ENCODE measurements around the gene VPS25. TPM values are rescaled to one million over a fixed set of nuclear protein-coding genes. Genes with fewer than 3 reads are reported as not detected.
"Not testable (repeated sequence)": the region's sequence is repeated elsewhere in the genome, so short reads cannot be mapped to it uniquely, and the experiment has no call there.

The VPS25 gene
- polyA plus RNA-seq, 1 donor from 2014 or later, result 133 TPM

GRCh38 chr17:42725143-42725542, 48.1 kb upstream of the VPS25 start:
- Histone ChIP-seq H3K36me3 (ENCODE audit: insufficient read depth, low read length) (peaks cover 2% of the 10 kb centered on the region), H3F3A (ENCODE audit: insufficient read depth, low read length, poor library complexity, severe bottlenecking) (no peaks in the 10 kb centered on the region), H3K27ac (ENCODE audit: low read length) (no peak overlapping the region), H3K9me2 (ENCODE audit: insufficient read depth, low read length) (no peaks in the 10 kb centered on the region), H3K27me3 (ENCODE audit: insufficient read depth, low read depth, low read length) (no peaks in the 10 kb centered on the region), H2AFZ (ENCODE audit: low read depth, low read length) (no peak overlapping the region), H3K79me2 (replicated peaks; ENCODE audit: insufficient read depth, low read length) (no peaks in the 10 kb centered on the region), H3K9me3 (ENCODE audit: low read length) (no peaks in the 10 kb centered on the region), H4K20me1 (ENCODE audit: insufficient read depth) (no peaks in the 10 kb centered on the region), H3K9ac (ENCODE audit: low read length) (no peak overlapping the region), H3K4me3 (ENCODE audit: low read length) (no peak overlapping the region), H3K4me2 (ENCODE audit: low read length) (no peak overlapping the region)
- TF ChIP-seq EZH2 (IDR thresholded peaks at IDR 0.05; ENCODE audit: borderline replicate concordance, insufficient read depth, low read length, poor library complexity, severe bottlenecking) (no peak), MXI1 (conservative IDR thresholded peaks at IDR 0.05; ENCODE audit: poor library complexity, severe bottlenecking) (no peak), SMC3 (conservative IDR thresholded peaks at IDR 0.05; ENCODE audit: poor library complexity) (no peak), RAD21 (conservative IDR thresholded peaks at IDR 0.05) (no peak), REST (IDR thresholded peaks at IDR 0.05; ENCODE audit: borderline replicate concordance) (no peak), POLR2AphosphoS5 (IDR thresholded peaks at IDR 0.05) (no peak), EP300 (conservative IDR thresholded peaks at IDR 0.05; ENCODE audit: poor library complexity, severe bottlenecking) (no peak), TAF1 (IDR thresholded peaks at IDR 0.05; ENCODE audit: low read depth) (no peak)
- TF ChIP-seq, protein P1, sequence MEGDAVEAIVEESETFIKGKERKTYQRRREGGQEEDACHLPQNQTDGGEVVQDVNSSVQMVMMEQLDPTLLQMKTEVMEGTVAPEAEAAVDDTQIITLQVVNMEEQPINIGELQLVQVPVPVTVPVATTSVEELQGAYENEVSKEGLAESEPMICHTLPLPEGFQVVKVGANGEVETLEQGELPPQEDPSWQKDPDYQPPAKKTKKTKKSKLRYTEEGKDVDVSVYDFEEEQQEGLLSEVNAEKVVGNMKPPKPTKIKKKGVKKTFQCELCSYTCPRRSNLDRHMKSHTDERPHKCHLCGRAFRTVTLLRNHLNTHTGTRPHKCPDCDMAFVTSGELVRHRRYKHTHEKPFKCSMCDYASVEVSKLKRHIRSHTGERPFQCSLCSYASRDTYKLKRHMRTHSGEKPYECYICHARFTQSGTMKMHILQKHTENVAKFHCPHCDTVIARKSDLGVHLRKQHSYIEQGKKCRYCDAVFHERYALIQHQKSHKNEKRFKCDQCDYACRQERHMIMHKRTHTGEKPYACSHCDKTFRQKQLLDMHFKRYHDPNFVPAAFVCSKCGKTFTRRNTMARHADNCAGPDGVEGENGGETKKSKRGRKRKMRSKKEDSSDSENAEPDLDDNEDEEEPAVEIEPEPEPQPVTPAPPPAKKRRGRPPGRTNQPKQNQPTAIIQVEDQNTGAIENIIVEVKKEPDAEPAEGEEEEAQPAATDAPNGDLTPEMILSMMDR (IDR thresholded peaks at IDR 0.05; ENCODE audit: poor library complexity, severe bottlenecking), result no peak

- Histone ChIP-seq H3K9me3 (ENCODE audit: low read length) (no peaks in the 10 kb centered on the region), H3K9me2 (ENCODE audit: insufficient read depth, low read length) (no peaks in the 10 kb centered on the region), H3K4me3 (ENCODE audit: low read length) (no peak overlapping the region), H3K4me2 (ENCODE audit: low read length) (no peak overlapping the region), H3F3A (ENCODE audit: insufficient read depth, low read length, poor library complexity, severe bottlenecking) (no peaks in the 10 kb centered on the region), H3K9ac (ENCODE audit: low read length) (no peak overlapping the region), H3K36me3 (ENCODE audit: insufficient read depth, low read length) (no peaks in the 10 kb centered on the region), H3K79me2 (replicated peaks; ENCODE audit: insufficient read depth, low read length) (peaks cover 13% of the 10 kb centered on the region), H4K20me1 (ENCODE audit: insufficient read depth) (no peaks in the 10 kb centered on the region), H3K27me3 (ENCODE audit: insufficient read depth, low read depth, low read length) (no peaks in the 10 kb centered on the region), H3K27ac (ENCODE audit: low read length) (no peak overlapping the region), H2AFZ (ENCODE audit: low read depth, low read length) (no peak overlapping the region)
- TF ChIP-seq EP300 (conservative IDR thresholded peaks at IDR 0.05; ENCODE audit: poor library complexity, severe bottlenecking), result no peak
- no peak for TF ChIP-seq SMC3 (conservative IDR thresholded peaks at IDR 0.05; ENCODE audit: poor library complexity)
- no peak for TF ChIP-seq MXI1 (conservative IDR thresholded peaks at IDR 0.05; ENCODE audit: poor library complexity, severe bottlenecking)
- no peak for TF ChIP-seq EZH2 (IDR thresholded peaks at IDR 0.05; ENCODE audit: borderline replicate concordance, insufficient read depth, low read length, poor library complexity, severe bottlenecking)
- no peak for TF ChIP-seq TAF1 (IDR thresholded peaks at IDR 0.05; ENCODE audit: low read depth)
- TF ChIP-seq POLR2AphosphoS5 (IDR thresholded peaks at IDR 0.05), result no peak
- TF ChIP-seq, protein P1 (IDR thresholded peaks at IDR 0.05; ENCODE audit: poor library complexity, severe bottlenecking), result no peak
- no peak for TF ChIP-seq REST (IDR thresholded peaks at IDR 0.05; ENCODE audit: borderline replicate concordance)
- TF ChIP-seq RAD21 (conservative IDR thresholded peaks at IDR 0.05), result no peak
These were observed 32.5 kb upstream of the VPS25 start for GRCh38 chr17:42740699-42741098.

DNA sequence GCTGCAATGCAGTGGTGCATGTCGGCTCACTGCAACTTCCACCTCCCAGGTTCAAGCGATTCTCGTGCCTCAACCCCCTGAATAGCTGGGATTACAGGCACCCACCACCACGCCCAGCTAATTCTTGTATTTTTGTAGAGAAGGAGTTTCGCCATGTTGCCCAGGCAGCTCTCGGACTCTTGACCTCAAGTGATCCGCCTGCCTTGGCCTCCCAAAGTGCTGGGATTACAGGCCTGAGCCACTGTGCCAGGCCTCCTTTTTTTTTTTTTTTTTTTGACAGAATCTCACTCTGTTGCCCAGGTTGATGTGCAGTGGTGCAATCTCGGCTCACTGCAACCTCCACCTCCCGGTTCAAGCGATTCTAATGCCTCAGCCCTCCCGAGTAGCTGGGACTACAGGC, 30.3 kb upstream of the VPS25 start:
- H3K9me3 ChIP-seq (ENCODE audit: low read length); H3K9me2 ChIP-seq (ENCODE audit: insufficient read depth, low read length); H3K4me3 ChIP-seq (ENCODE audit: low read length); H3K36me3 ChIP-seq (ENCODE audit: insufficient read depth, low read length); H3K27ac ChIP-seq (ENCODE audit: low read length); H3K27me3 ChIP-seq (ENCODE audit: insufficient read depth, low read depth, low read length); H4K20me1 ChIP-seq (ENCODE audit: insufficient read depth); H3K9ac ChIP-seq (ENCODE audit: low read length); H2AFZ ChIP-seq (ENCODE audit: low read depth, low read length); H3F3A ChIP-seq (ENCODE audit: insufficient read depth, low read length, poor library complexity, severe bottlenecking); H3K4me2 ChIP-seq (ENCODE audit: low read length): not testable (repeated sequence)
- peaks cover 13% of the 10 kb centered on the region for H3K79me2 ChIP-seq (replicated peaks; ENCODE audit: insufficient read depth, low read length)
